Measurements from ENCODE around the gene UNKL. TPM values are rescaled to one million over a fixed set of nuclear protein-coding genes. Genes with fewer than 3 reads are reported as not detected.

Gene UNKL
- total RNA-seq, 1 donor from 2014 or later = 30.7 TPM

GRCh38 chr16:1333854-1334700, 80.4 kb downstream of the UNKL start:
- H3K4me1 Mint-ChIP-seq (ENCODE audit: low read depth, unreplicated experiment) = peaks cover 2% of the 10 kb centered on the region
- H3K27me3 Mint-ChIP-seq (ENCODE audit: unreplicated experiment) = peaks cover 5% of the 10 kb centered on the region
- peak; percentile 58 for DNase-seq
- H3K4me3 Mint-ChIP-seq (ENCODE audit: unreplicated experiment) = no peak overlapping the region
- no peaks in the 10 kb centered on the region for H3K36me3 Mint-ChIP-seq (ENCODE audit: unreplicated experiment)
- no peak for TF ChIP-seq CTCF (IDR thresholded peaks at IDR 0.05; ENCODE audit: partially characterized antibody, unreplicated experiment)
- H3K27ac Mint-ChIP-seq (ENCODE audit: unreplicated experiment) = no peak overlapping the region
- H3K9me3 Mint-ChIP-seq (ENCODE audit: unreplicated experiment) = peaks cover 4% of the 10 kb centered on the region

- H3K36me3 Mint-ChIP-seq (ENCODE audit: unreplicated experiment) = no peaks in the 10 kb centered on the region
- peak; percentile 13 for TF ChIP-seq CTCF (IDR thresholded peaks at IDR 0.05; ENCODE audit: partially characterized antibody, unreplicated experiment)
- H3K4me1 Mint-ChIP-seq (ENCODE audit: low read depth, unreplicated experiment) = peaks cover 2% of the 10 kb centered on the region
- peak within 1 kb of the TSS; percentile 52 for H3K4me3 Mint-ChIP-seq (ENCODE audit: unreplicated experiment)
- H3K27ac Mint-ChIP-seq (ENCODE audit: unreplicated experiment) = no peak within 1 kb of the TSS
- peaks cover 4% of the 10 kb centered on the region for H3K9me3 Mint-ChIP-seq (ENCODE audit: unreplicated experiment)
- DNase-seq = peak; percentile 70
- H3K27me3 Mint-ChIP-seq (ENCODE audit: unreplicated experiment) = peaks cover 5% of the 10 kb centered on the region
Measured at GRCh38 chr16:1333149-1333812, 81.2 kb downstream of the UNKL start, which contains the start of gene BAIAP3. Gene BAIAP3, plus strand, starts transcription at chr16:1333645. Its CDS starts 4,905 bp downstream, at chr16:1338550.

- H3K36me3 Mint-ChIP-seq (ENCODE audit: unreplicated experiment) = no peaks in the 10 kb centered on the region
- peaks cover 2% of the 10 kb centered on the region for H3K4me1 Mint-ChIP-seq (ENCODE audit: low read depth, unreplicated experiment)
- H3K27ac Mint-ChIP-seq (ENCODE audit: unreplicated experiment) = no peak overlapping the region
- no peak for DNase-seq
- no peak for TF ChIP-seq CTCF (IDR thresholded peaks at IDR 0.05; ENCODE audit: partially characterized antibody, unreplicated experiment)
- peaks cover 5% of the 10 kb centered on the region for H3K27me3 Mint-ChIP-seq (ENCODE audit: unreplicated experiment)
- H3K4me3 Mint-ChIP-seq (ENCODE audit: unreplicated experiment) = peak overlapping the region; percentile 52
- H3K9me3 Mint-ChIP-seq (ENCODE audit: unreplicated experiment) = peaks cover 4% of the 10 kb centered on the region
Measured at GRCh38 chr16:1332618-1333148, 81.8 kb downstream of the UNKL start.

- Mint-ChIP-seq H3K36me3 (ENCODE audit: unreplicated experiment) (no peaks in the 10 kb centered on the region), H3K4me3 (ENCODE audit: unreplicated experiment) (no peak overlapping the region), H3K4me1 (ENCODE audit: low read depth, unreplicated experiment) (peaks cover 2% of the 10 kb centered on the region), H3K27ac (ENCODE audit: unreplicated experiment) (no peak overlapping the region), H3K9me3 (ENCODE audit: unreplicated experiment) (peaks cover 4% of the 10 kb centered on the region), H3K27me3 (ENCODE audit: unreplicated experiment) (peaks cover 5% of the 10 kb centered on the region)
- no peak for TF ChIP-seq CTCF (IDR thresholded peaks at IDR 0.05; ENCODE audit: partially characterized antibody, unreplicated experiment)
- DNase-seq = peak; percentile 54
Measured at GRCh38 chr16:1331712-1332617, 82.5 kb downstream of the UNKL start.
